HG02943 (cell line): ENCODE results near the gene PAK1.

Experiments
- ATAC-seq: cut with Tn5 transposase; IDR thresholded peaks from one replicate; pipeline ENCODE4 v1.9.1; 2021; ENCODE audit warnings: mild to moderate bottlenecking, low read depth, moderate library complexity; ENCODE audit not compliant: unreplicated experiment

The PAK1 gene

GRCh38 chr11:77278595-77279506 is 195.0 kb downstream of the PAK1 start:
- ATAC-seq, result no peak

GRCh38 chr11:77276271-77276670 is 197.6 kb downstream of the PAK1 start:
- ATAC-seq, result no peak
